NB4 (cell line): ENCODE measurements around the gene CDHR5.

Experiments
- DNase-seq: peaks from one replicate; pipeline ENCODE4 v3.0.0; 2010; ENCODE audit warnings: low read depth
- H3K4me3 ChIP-seq: one replicate; pipeline ENCODE4 v1.5.1; 2011; ENCODE audit warnings: mild to moderate bottlenecking, low read depth, low read length, moderate library complexity
- MAX ChIP-seq: IDR thresholded peaks from 2 replicates; pipeline ENCODE4 v1.6.1; 2011; ENCODE audit warnings: low read depth, low read length
- MYC ChIP-seq: IDR thresholded peaks from 2 replicates; pipeline ENCODE4 v1.6.1; 2011; ENCODE audit warnings: low read depth, low read length
- POLR2A ChIP-seq: IDR thresholded peaks from 2 replicates; pipeline ENCODE4 v1.6.1; 2011; ENCODE audit warnings: mild to moderate bottlenecking; ENCODE audit not compliant: insufficient read length; ENCODE audit errors: extremely low read depth
- TF ChIP-seq, protein P1 (sequence below): IDR thresholded peaks from one replicate; pipeline ENCODE4 v1.5.1; 2012; ENCODE audit warnings: low read depth, low read length

CDHR5 gene

GRCh38 chr11:635945-636510 lies 11.3 kb upstream of the CDHR5 start:
- TF ChIP-seq, protein P1, sequence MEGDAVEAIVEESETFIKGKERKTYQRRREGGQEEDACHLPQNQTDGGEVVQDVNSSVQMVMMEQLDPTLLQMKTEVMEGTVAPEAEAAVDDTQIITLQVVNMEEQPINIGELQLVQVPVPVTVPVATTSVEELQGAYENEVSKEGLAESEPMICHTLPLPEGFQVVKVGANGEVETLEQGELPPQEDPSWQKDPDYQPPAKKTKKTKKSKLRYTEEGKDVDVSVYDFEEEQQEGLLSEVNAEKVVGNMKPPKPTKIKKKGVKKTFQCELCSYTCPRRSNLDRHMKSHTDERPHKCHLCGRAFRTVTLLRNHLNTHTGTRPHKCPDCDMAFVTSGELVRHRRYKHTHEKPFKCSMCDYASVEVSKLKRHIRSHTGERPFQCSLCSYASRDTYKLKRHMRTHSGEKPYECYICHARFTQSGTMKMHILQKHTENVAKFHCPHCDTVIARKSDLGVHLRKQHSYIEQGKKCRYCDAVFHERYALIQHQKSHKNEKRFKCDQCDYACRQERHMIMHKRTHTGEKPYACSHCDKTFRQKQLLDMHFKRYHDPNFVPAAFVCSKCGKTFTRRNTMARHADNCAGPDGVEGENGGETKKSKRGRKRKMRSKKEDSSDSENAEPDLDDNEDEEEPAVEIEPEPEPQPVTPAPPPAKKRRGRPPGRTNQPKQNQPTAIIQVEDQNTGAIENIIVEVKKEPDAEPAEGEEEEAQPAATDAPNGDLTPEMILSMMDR: no peak
- TF ChIP-seq MAX: no peak
- TF ChIP-seq POLR2A: no peak
- no peak for TF ChIP-seq MYC
- H3K4me3 ChIP-seq: no peak overlapping the region
- no peak for DNase-seq

DNA sequence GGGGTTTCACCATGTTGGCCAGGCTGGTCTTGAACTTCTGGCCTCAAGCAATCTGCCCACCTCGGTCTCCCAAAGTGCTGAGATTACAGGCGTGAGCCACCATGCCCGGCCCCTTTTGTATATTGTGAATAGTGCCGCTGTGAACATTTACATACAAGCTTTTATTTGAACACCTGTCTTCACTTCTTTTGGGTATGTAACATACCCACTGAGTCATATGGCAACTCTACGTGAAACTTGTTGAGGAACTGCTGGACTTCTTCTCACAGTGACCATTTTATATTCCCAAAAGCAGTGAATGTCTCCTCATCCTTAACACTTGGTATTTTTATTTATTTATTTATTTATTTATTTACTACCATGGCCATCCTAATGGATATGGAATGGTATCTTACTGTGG lies 6.1 kb upstream of the CDHR5 start:
- no peak for DNase-seq
- TF ChIP-seq MAX: no peak
- TF ChIP-seq, protein P1: no peak
- no peak for TF ChIP-seq POLR2A
- no peak overlapping the region for H3K4me3 ChIP-seq

GRCh38 chr11:629237-629583 lies 4.5 kb upstream of the CDHR5 start:
- no peak for TF ChIP-seq MAX
- TF ChIP-seq POLR2A: no peak
- TF ChIP-seq MYC: no peak
- TF ChIP-seq, protein P1: no peak
- H3K4me3 ChIP-seq: no peak overlapping the region
- DNase-seq: no peak

- peak overlapping the region; percentile 41 for H3K4me3 ChIP-seq
- DNase-seq: peak; percentile 67
- TF ChIP-seq MYC: no peak; the same call in 1 of the 2 replicates
- TF ChIP-seq POLR2A: no peak
- TF ChIP-seq, protein P1: no peak
- no peak for TF ChIP-seq MAX
Observed at GRCh38 chr11:628056-628455, 3.3 kb upstream of the CDHR5 start.

DNA sequence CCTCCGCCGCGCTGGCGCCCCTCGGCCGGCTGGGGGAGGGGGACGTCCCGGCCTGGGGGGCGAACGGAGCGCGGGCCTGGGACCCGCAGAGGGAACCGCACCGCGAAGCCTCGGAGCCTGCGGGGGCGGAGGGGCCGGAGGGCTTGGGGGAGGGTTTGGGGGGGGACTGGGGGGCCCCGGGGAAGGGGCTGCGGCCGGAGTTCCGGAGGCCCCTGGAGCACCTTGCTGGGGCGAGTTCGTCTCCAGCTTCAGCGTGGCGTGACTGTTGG lies 2.5 kb upstream of the CDHR5 start:
- no peak overlapping the region for H3K4me3 ChIP-seq
- TF ChIP-seq, protein P1: no peak
- no peak for TF ChIP-seq MYC
- TF ChIP-seq POLR2A: no peak
- no peak for TF ChIP-seq MAX
- DNase-seq: no peak

- DNase-seq: no peak
- no peak within 1 kb of the TSS for H3K4me3 ChIP-seq
- TF ChIP-seq MYC (no peak), POLR2A (no peak), MAX (no peak)
- TF ChIP-seq, protein P1: no peak
Observed at GRCh38 chr11:626475-627307, 1.9 kb upstream of the CDHR5 start, which contains the start of gene SCT. Gene SCT (minus strand): TSS chr11:627181. CDS start chr11:627143, 38 bp downstream.
